ENCODE data around the gene GMPR2. TPM values are rescaled to one million over a fixed set of nuclear protein-coding genes. Genes with fewer than 3 reads are reported as not detected.

GMPR2 gene
- total and polyA plus RNA-seq, 2 of the 13 experiments (the other 11 are each of a cell fraction or from before 2014, with no cell fraction given), result 210 to 273 TPM

DNA sequence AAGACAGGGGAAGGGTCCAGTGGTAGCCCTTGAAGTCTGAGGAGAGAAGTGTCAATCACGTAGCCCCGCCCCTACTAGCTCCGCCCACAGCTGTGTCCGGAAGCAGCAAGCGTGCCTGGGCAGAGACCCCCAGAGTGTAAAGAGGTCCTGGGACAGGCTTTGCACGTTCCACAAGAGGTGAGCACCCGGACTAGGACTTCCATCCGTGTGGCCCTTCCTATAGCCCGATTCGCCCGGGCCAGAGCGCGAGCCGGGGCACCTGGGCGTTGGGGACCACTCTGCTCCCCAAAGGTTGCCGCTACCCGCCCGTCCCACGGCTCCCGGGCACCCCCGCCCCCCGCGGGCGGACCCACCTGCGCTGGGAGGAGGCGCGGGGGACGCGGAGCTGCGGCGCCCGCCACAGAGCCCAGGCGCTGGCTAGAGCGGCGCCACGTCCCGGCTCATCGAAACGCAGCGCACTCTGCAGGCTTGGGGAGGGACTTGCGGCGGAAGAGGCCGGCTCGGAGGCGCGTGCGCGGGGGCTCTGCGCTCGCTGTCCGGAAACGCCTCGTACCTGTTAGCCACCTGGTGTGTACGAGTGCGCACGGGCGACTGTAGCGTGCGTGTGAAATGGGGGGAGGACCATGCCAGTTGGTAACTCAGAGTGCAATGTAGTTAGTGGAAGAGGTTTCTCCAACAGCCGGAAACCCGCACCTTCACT lies 38.6 kb downstream of the GMPR2 start, which contains the start of gene RABGGTA (continued):
- TF ChIP-seq, protein P1, sequence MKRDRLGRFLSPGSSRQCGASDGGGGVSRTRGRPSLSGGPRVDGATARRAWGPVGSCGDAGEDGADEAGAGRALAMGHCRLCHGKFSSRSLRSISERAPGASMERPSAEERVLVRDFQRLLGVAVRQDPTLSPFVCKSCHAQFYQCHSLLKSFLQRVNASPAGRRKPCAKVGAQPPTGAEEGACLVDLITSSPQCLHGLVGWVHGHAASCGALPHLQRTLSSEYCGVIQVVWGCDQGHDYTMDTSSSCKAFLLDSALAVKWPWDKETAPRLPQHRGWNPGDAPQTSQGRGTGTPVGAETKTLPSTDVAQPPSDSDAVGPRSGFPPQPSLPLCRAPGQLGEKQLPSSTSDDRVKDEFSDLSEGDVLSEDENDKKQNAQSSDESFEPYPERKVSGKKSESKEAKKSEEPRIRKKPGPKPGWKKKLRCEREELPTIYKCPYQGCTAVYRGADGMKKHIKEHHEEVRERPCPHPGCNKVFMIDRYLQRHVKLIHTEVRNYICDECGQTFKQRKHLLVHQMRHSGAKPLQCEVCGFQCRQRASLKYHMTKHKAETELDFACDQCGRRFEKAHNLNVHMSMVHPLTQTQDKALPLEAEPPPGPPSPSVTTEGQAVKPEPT (CRISPR knock-in tag; IDR thresholded peaks at IDR 0.05; ENCODE audit: low read depth), result peak; percentile 98
- TF ChIP-seq ZNF460 (CRISPR knock-in tag; IDR thresholded peaks at IDR 0.05; ENCODE audit: borderline replicate concordance), result no peak
- TF ChIP-seq ZFYVE20 (CRISPR knock-in tag; IDR thresholded peaks at IDR 0.05; ENCODE audit: borderline replicate concordance, low read depth), result no peak
- TF ChIP-seq KDM5A (IDR thresholded peaks at IDR 0.05; ENCODE audit: borderline replicate concordance, low read length), result peak; percentile 94
- no peak for TF ChIP-seq ATM (IDR thresholded peaks at IDR 0.05; ENCODE audit: borderline replicate concordance)
- peak; percentile 77 for TF ChIP-seq RBM22 (optimal IDR thresholded peaks at IDR 0.05; ENCODE audit: low read length)
- TF ChIP-seq ZNF30 (CRISPR knock-in tag; IDR thresholded peaks at IDR 0.05), result peak; percentile 75; the same call in 1 of the 2 replicates
- peak; percentile 100 for TF ChIP-seq KDM3A (CRISPR knock-in tag; IDR thresholded peaks at IDR 0.05; ENCODE audit: low read depth)
- TF ChIP-seq YEATS4 (CRISPR knock-in tag; IDR thresholded peaks at IDR 0.05; ENCODE audit: borderline replicate concordance), result peak; percentile 100
- no peak for TF ChIP-seq HMGA1 (CRISPR knock-in tag; conservative IDR thresholded peaks at IDR 0.05)
- peak; percentile 91 for TF ChIP-seq RAD21 (CRISPR knock-in tag; IDR thresholded peaks at IDR 0.05)
- peak; percentile 95 for TF ChIP-seq ZNF296 (CRISPR knock-in tag; conservative IDR thresholded peaks at IDR 0.05)
- TF ChIP-seq GMEB2 (CRISPR knock-in tag; IDR thresholded peaks at IDR 0.05; ENCODE audit: low read depth), result peak; percentile 90
- TF ChIP-seq ATF3 (CRISPR knock-in tag; IDR thresholded peaks at IDR 0.05), result peak; percentile 86
- TF ChIP-seq ZNF382 (CRISPR knock-in tag; IDR thresholded peaks at IDR 0.05; ENCODE audit: borderline replicate concordance), result no peak
- no peak for TF ChIP-seq CENPX (CRISPR knock-in tag; IDR thresholded peaks at IDR 0.05)
- TF ChIP-seq SMC3 (IDR thresholded peaks at IDR 0.05; ENCODE audit: low read length), result peak; percentile 26; the same call in 1 of the 2 replicates
- TF ChIP-seq MAFK (conservative IDR thresholded peaks at IDR 0.05 in 1 of 2, IDR thresholded peaks at IDR 0.05 in 1 of 2; ENCODE audit: low read length in 2 of 2), result peak in 1 of 2 experiments; percentile 14; a peak in 2 of 4 replicates
- peak; percentile 99 for TF ChIP-seq ARHGAP35 (CRISPR knock-in tag; IDR thresholded peaks at IDR 0.05; ENCODE audit: borderline replicate concordance)
- peak; percentile 99 for TF ChIP-seq SNAPC2 (CRISPR knock-in tag; IDR thresholded peaks at IDR 0.05)
- TF ChIP-seq THYN1 (CRISPR knock-in tag; IDR thresholded peaks at IDR 0.05; ENCODE audit: borderline replicate concordance, low read depth), result peak; percentile 96; the same call in 1 of the 2 replicates
- no peak for TF ChIP-seq NONO (IDR thresholded peaks at IDR 0.05)
- peak; percentile 100 for TF ChIP-seq NONO (CRISPR knock-in tag; conservative IDR thresholded peaks at IDR 0.05)
- peak; percentile 100 for TF ChIP-seq ZNF431 (CRISPR knock-in tag; IDR thresholded peaks at IDR 0.05; ENCODE audit: borderline replicate concordance, low read depth)
- peak; percentile 94 for TF ChIP-seq ZNF841 (CRISPR knock-in tag; IDR thresholded peaks at IDR 0.05; ENCODE audit: borderline replicate concordance)
- peak; percentile 90 for TF ChIP-seq NAIF1 (CRISPR knock-in tag; IDR thresholded peaks at IDR 0.05; ENCODE audit: borderline replicate concordance)
- peak; percentile 99; the same call in 1 of the 2 replicates for TF ChIP-seq ZNF839 (CRISPR knock-in tag; IDR thresholded peaks at IDR 0.05; ENCODE audit: borderline replicate concordance)
